ENCODE results near the gene MTHFR. TPM values are rescaled to one million over a fixed set of nuclear protein-coding genes. Genes with fewer than 3 reads are reported as not detected.
A peak's percentile ranks its signal among the peaks of the same experiment; 100 is the strongest.

Gene MTHFR
- total RNA-seq, 2 donors from 2014 or later = 38.5 to 53.9 TPM

DNA sequence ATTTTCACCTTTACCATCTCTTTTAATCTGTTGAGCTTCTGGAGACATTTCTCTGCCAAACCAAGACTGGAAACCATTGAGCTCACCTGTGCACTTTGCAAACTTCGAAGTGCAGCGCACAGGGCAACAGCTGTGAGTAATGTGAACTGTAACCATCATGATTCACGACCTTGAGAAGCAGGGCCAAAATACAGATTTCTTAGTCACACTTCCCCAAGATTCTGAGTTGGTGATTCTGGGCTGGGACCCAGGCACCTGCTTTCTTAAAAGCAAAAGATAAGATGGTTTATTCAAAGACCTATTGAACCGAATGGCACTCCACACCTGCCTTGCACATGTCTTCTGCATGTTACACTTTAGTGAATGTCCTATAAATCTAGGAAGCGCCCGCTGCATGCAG, 59.7 kb downstream of the MTHFR start:
- DNase-seq (ENCODE audit: low spot score) = no peak
- peak overlapping the region in 1 of 2 donors; percentile 75 for H3K27ac ChIP-seq
- peaks cover 0 to 22% of the 10 kb centered on the region in 2 donors for H3K4me1 ChIP-seq
- no peak overlapping the region for H3K4me3 ChIP-seq
- H3K9me3 ChIP-seq = no peaks in the 10 kb centered on the region
- no peaks in the 10 kb centered on the region for H3K27me3 ChIP-seq
- H3K36me3 ChIP-seq = peaks cover 21% of the 10 kb centered on the region
- TF ChIP-seq CTCF (IDR thresholded peaks at IDR 0.05) = no peak

GRCh38 chr1:11744287-11744686, 61.5 kb downstream of the MTHFR start:
- H3K36me3 ChIP-seq = peaks cover 10% of the 10 kb centered on the region
- H3K4me1 ChIP-seq = peaks cover 0 to 22% of the 10 kb centered on the region in 2 donors
- no peak for DNase-seq (ENCODE audit: low spot score)

DNA sequence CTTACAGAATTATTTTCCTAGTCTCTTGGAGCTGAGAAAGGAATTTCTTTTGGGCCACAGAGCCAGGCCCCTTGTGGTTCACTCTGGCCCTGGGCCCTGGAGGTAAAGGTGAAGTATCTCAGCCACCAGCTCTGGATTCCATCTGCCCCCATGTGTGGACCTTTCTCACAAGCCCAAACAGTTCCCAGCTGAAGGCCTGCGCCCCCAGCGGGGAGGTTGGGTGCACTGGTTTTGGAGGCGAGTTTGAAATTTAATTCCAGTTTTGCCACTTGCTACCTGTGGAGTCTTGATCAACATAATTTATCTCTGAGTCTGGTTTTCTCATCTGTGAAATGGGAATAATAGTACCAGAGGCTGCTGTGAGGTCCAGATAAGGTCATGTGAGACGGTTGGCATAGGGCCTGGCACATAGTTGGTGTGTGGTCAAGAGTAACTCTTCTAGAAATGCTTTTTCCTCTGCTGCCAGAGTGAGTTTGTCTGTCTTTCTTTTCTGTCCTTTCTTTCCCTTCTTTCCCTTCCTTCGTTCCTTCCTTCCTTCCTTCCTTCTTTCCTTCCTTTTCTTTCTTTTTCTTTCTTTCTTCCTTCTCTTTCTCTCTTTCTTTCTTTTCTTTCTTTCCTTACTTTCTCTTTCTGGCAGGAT, 63.7 kb downstream of the MTHFR start:
- Histone ChIP-seq H3K36me3 (no peaks in the 10 kb centered on the region), H3K27me3 (no peaks in the 10 kb centered on the region), H3K4me3 (no peak overlapping the region), H3K27ac (no peak overlapping the region), H3K4me1 (peaks cover 0 to 15% of the 10 kb centered on the region in 2 donors), H3K9me3 (no peaks in the 10 kb centered on the region)
- DNase-seq (ENCODE audit: low spot score) = no peak
- no peak for TF ChIP-seq CTCF (IDR thresholded peaks at IDR 0.05)

More at GRCh38 chr1:11744287-11744686, 61.5 kb downstream of the MTHFR start:
- TF ChIP-seq CTCF (IDR thresholded peaks at IDR 0.05) = no peak
- Histone ChIP-seq H3K27ac (no peak overlapping the region), H3K9me3 (no peaks in the 10 kb centered on the region), H3K4me3 (no peak overlapping the region), H3K27me3 (no peaks in the 10 kb centered on the region)

- DNase-seq (ENCODE audit: low spot score) = no peak
- no peak overlapping the region for H3K27ac ChIP-seq
- H3K9me3 ChIP-seq = no peaks in the 10 kb centered on the region
- no peaks in the 10 kb centered on the region for H3K36me3 ChIP-seq
- peaks cover 0 to 15% of the 10 kb centered on the region in 2 donors for H3K4me1 ChIP-seq
- H3K4me3 ChIP-seq = no peak overlapping the region
- H3K27me3 ChIP-seq = no peaks in the 10 kb centered on the region
- no peak for TF ChIP-seq CTCF (IDR thresholded peaks at IDR 0.05)
These were observed 64.3 kb downstream of the MTHFR start for GRCh38 chr1:11741482-11741881.

- TF ChIP-seq CTCF (IDR thresholded peaks at IDR 0.05) = no peak
- Histone ChIP-seq H3K36me3 (no peaks in the 10 kb centered on the region), H3K27ac (no peak overlapping the region), H3K4me3 (no peak overlapping the region), H3K4me1 (peaks cover 0 to 15% of the 10 kb centered on the region in 2 donors), H3K9me3 (no peaks in the 10 kb centered on the region), H3K27me3 (no peaks in the 10 kb centered on the region)
- DNase-seq (ENCODE audit: low spot score) = no peak
These were observed 65.2 kb downstream of the MTHFR start for GRCh38 chr1:11740258-11741192.
